ENCODE measurements around the gene CCDC9B.

Gene CCDC9B

GRCh38 chr15:40305281-40305680 is 35.5 kb downstream of the CCDC9B start:
- no peak for DNase-seq

- no peak for DNase-seq
These were observed 37.2 kb downstream of the CCDC9B start for GRCh38 chr15:40303576-40303975.

GRCh38 chr15:40302981-40303380 is 37.8 kb downstream of the CCDC9B start:
- no peak for DNase-seq

- DNase-seq, result no peak
These were observed 38.4 kb downstream of the CCDC9B start for GRCh38 chr15:40302288-40302886.

- no peak for DNase-seq
These were observed 39.1 kb downstream of the CCDC9B start for GRCh38 chr15:40301467-40302179.

DNA sequence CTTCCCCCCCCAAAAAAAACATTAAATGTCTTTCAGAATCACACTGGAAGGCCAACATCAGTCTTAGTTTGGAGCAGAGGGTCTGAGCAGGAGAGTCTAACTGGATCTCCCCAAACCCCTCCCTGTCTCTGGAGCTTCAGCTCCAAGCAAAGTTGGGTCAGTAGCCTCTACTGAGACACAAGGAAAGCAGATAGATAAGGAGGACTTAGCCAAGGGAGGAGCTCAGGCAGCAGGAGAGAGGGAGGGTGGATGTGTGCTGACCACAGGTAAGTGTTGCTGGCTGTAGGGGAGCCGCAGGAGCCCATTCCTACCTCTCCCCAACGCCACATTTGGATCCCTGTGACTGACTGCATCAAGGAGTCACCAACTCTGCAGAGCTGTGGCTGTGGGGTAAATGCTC is 40.0 kb downstream of the CCDC9B start:
- no peak for DNase-seq

GRCh38 chr15:40300367-40300766 is 40.4 kb downstream of the CCDC9B start:
- no peak for DNase-seq

GRCh38 chr15:40298216-40298935 is 42.4 kb downstream of the CCDC9B start:
- DNase-seq, result no peak

- no peak for DNase-seq
These were observed 43.4 kb downstream of the CCDC9B start for GRCh38 chr15:40297356-40297755.

DNA sequence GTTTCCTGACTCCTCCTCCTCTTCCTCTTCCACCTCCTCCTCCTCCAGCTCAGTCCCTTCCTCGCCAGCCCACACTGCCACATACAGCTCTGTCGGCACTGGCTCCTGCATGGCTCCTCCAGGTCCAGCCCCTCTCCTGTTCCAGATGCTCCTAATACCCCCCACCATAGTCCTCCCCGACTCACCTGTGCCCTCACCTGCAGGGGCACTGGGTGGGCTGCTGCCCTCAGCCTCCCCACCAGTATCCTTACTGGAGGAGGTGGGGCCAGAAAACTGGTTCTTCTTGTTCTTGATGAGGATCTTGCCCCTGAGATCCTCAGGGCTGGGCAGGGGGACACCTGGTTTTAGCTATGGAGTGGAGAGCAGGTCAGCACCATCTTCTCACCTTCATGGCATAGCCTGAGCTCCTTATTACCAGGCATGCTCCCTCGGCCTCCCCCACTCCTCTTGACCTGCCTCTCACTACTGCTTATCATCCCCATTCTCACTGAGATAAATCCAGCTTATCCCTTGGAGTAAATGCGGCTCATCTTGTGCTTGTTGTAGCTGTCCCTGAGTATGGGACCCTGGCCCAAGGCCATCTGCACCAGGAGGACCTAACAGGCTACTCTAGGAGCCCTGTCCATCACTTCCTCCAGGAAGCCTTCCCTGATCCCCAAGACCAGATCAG is 44.0 kb downstream of the CCDC9B start:
- no peak for DNase-seq

- DNase-seq, result no peak
These were observed 44.7 kb downstream of the CCDC9B start for GRCh38 chr15:40295877-40296560.

- DNase-seq, result no peak
These were observed 45.4 kb downstream of the CCDC9B start for GRCh38 chr15:40295297-40295696.

- DNase-seq, result no peak
These were observed 46.5 kb downstream of the CCDC9B start for GRCh38 chr15:40293905-40294895.

GRCh38 chr15:40293006-40293405 is 47.7 kb downstream of the CCDC9B start:
- no peak for DNase-seq

DNA sequence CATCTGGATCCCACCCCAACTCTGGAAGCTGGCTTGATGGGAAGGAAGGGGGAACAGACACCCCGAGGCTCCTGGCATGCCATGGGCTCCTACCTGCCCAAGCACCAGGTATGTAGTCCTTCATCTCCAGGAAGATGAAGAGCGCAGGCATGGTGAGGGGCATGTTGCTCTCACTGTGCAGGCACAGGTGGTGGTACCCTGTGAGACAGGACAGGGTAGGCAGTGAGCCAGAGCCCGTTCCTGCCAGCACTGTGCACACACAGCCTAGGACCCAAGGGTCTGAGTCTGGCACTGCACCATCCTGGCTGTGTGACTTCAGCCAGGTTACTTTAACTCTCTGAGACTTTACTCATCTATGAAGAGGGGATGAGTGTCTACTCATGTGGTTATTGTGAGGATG is 48.5 kb downstream of the CCDC9B start:
- DNase-seq, result no peak

GRCh38 chr15:40290918-40291574 is 49.7 kb downstream of the CCDC9B start:
- no peak for DNase-seq

DNA sequence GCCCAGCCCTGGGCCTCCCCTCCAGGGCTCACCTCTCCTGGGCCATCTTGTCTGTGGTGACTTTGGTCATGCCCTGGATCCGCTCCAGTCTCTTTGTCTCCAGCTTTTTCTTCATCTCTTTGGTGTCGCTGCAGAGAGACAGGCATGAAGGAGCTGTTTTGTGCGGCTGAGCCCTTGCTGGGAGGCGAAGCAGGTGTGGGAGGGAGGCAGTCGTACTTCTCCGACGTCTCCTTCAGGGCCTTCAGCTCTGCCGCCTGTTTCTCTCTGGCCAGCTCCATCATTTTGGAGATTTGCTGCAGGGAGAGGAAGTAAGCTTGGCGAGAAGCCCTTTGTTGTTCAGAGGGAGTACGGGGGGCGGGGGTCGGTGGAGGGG is 50.2 kb downstream of the CCDC9B start:
- DNase-seq, result no peak

DNA sequence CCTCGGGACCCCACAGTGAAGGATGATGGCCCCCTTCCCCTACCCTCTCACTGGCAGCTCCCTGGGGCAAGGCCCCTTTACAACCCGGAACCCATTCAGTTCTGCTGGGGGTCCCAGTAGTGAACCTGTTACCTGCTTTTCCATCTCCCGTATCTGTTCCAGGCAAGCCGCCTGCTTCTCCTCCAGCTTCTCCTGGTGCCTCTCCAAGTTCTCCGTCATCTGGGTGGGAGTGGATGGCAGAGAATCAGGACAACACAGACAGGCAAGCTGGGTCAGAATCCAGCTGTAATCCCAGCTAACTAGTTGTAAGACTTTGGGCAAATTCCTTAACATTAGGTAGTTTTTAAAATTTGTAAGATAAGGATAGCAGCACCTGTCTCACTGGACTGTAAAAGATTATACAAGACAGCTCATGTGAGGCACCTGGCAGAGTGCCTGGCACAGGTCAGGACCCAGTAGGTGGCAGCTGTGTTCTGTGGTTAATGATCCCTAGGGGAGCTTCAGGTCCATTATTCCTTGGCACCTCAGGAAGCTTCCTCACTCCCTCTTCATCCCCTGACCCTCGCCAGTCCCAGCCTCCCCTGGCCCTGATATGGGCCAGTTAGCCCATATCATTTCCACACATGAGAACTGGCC is 51.5 kb downstream of the CCDC9B start:
- no peak for DNase-seq

- DNase-seq, result no peak
These were observed 52.8 kb downstream of the CCDC9B start for GRCh38 chr15:40287968-40288367.

GRCh38 chr15:40287505-40287904 is 53.2 kb downstream of the CCDC9B start:
- no peak for DNase-seq

DNA sequence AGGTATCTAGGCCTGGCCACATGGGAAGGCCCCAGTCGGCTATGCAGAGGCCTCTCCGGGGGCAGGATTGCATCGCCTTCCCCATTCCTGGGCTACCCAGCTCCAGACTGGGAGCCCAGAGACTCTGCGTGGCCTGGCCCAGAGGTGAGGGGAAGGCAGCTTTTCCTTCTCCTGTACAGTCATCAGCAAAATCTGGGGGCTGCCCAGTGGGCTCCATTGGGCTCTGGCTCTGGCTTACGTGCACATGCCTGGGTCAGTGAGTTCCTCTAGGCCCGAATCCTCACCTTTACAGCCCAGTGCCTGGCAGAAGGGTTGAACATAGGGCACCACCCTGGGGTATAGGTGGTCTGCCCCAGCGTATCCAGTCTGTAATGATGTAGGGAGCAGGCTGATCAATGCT is 53.9 kb downstream of the CCDC9B start:
- no peak for DNase-seq

Data from NCI-H1048 (cell line).